Choroid plexus epithelial cell (primary cell): ENCODE measurements around the gene PIEZO1.

Experiments used
- DNase-seq: peaks from one replicate; pipeline ENCODE4 v3.0.0-alpha.2; 2010; ENCODE audit warnings: low read depth
- H3K4me3 ChIP-seq: 2 replicates; pipeline ENCODE4 v1.5.1; 2011; ENCODE audit warnings: low read depth, mild to moderate bottlenecking, control low read depth, low read length, moderate library complexity
- CTCF ChIP-seq: conservative IDR thresholded peaks from 2 replicates; pipeline ENCODE4 v1.5.1; 2011; ENCODE audit warnings: low read depth, mild to moderate bottlenecking, control low read depth, inconsistent platforms, low read length, moderate library complexity

PIEZO1 gene

GRCh38 chr16:88752386-88753002 lies 32.5 kb downstream of the PIEZO1 start:
- H3K4me3 ChIP-seq = no peak overlapping the region
- TF ChIP-seq CTCF = no peak
- DNase-seq = no peak

- TF ChIP-seq CTCF = no peak
- H3K4me3 ChIP-seq = no peak overlapping the region
- no peak for DNase-seq
These were observed 34.2 kb downstream of the PIEZO1 start for GRCh38 chr16:88750854-88751253.

- DNase-seq = no peak
- H3K4me3 ChIP-seq = no peak overlapping the region
- TF ChIP-seq CTCF = no peak
These were observed 35.7 kb downstream of the PIEZO1 start for GRCh38 chr16:88749358-88749757.

GRCh38 chr16:88748364-88748763 lies 36.7 kb downstream of the PIEZO1 start:
- no peak for TF ChIP-seq CTCF
- no peak overlapping the region for H3K4me3 ChIP-seq
- no peak for DNase-seq

GRCh38 chr16:88747588-88748301 lies 37.3 kb downstream of the PIEZO1 start:
- DNase-seq = no peak
- TF ChIP-seq CTCF = peak; percentile 35
- H3K4me3 ChIP-seq = no peak overlapping the region

GRCh38 chr16:88746506-88746905 lies 38.5 kb downstream of the PIEZO1 start:
- no peak for TF ChIP-seq CTCF
- no peak for DNase-seq
- H3K4me3 ChIP-seq = no peak overlapping the region
